Endothelial cell of umbilical vein (primary cell): ENCODE results near the gene TPSB2. TPM values are rescaled to one million over a fixed set of nuclear protein-coding genes. Genes with fewer than 3 reads are reported as not detected.
A peak's percentile ranks its signal among the peaks of the same experiment; 100 is the strongest.

Experiments
- BruUV-seq: library from RNA; stranded (reverse); fragments of 400-500 nt; replicated peaks from 2 replicates; lab custom pipeline; 2021; lab: Mats Ljungman, UMichigan
- CTCF ChIA-PET: fragments of 300-600, 350-600 bp; sonication (Branson Sonifier 250); formaldehyde crosslinking; loops from one replicate; lab custom pipeline; 2021; ENCODE audit warnings: antibody characterized with exemption, inconsistent platforms; lab: Charles Lee
- POLR2A ChIA-PET: fragments of 300-600, 350-600 bp; sonication (Branson Sonifier 250); formaldehyde crosslinking; loops from one replicate; lab custom pipeline; 2021; ENCODE audit warnings: antibody characterized with exemption, inconsistent platforms; lab: Charles Lee
- DNase-seq: peaks from one replicate; pipeline ENCODE4 v3.0.0-alpha.2; 2011; ENCODE audit warnings: low read depth, low spot score
- FAIRE-seq: peaks from 2 replicates; lab custom pipeline; 2011; peaks lifted over from hg19 to GRCh38; lab: Jason Lieb, UNC
- H2AFZ ChIP-seq: 2 replicates; pipeline ENCODE4 v1.6.0; 2012; ENCODE audit warnings: low read depth, low read length, control low read depth, inconsistent platforms
- H3K27ac ChIP-seq: 2 replicates; pipeline ENCODE4 v1.5.1; 2011; ENCODE audit warnings: low read depth, mild to moderate bottlenecking, control low read depth, low read length, moderate library complexity; ENCODE audit not compliant: insufficient read depth
- H3K27me3 ChIP-seq, 2 experiments: 2 replicates each; pipeline versions ENCODE4 v1.6.0 to v1.6.1; 2011; ENCODE audit warnings: low read length in 2 of 2, mixed read lengths in 1 of 2; ENCODE audit not compliant: control insufficient read depth in 2 of 2, insufficient read depth in 2 of 2
- H3K36me3 ChIP-seq, 2 experiments: 2 replicates in 1 of 2; 3 replicates in 1 of 2; pipeline ENCODE4 v1.5.1; 2011; ENCODE audit warnings: low read length in 2 of 2, mild to moderate bottlenecking in 1 of 2, moderate library complexity in 1 of 2; ENCODE audit not compliant: control insufficient read depth in 2 of 2, insufficient read depth in 2 of 2; ENCODE audit errors: extremely low read depth in 1 of 2
- H3K4me1 ChIP-seq: 3 replicates; pipeline ENCODE4 v1.5.1; 2011; ENCODE audit warnings: mild to moderate bottlenecking, low read length; ENCODE audit not compliant: control insufficient read depth, insufficient read depth; ENCODE audit errors: extremely low read depth
- H3K4me2 ChIP-seq: 2 replicates; pipeline ENCODE4 v1.6.1; 2011; ENCODE audit warnings: low read length, control low read depth, mixed read lengths; ENCODE audit not compliant: insufficient read depth
- H3K4me3 ChIP-seq, 3 experiments: fragments of 200-600 bp in 1 of 3; sonication (generic), shearing (Covaris generic) in 1 of 3; replicated peaks in 1 of 3; 2 replicates each; pipeline ENCODE4 v1.5.1; 2011 to 2016; ENCODE audit warnings: control low read depth in 3 of 3, low read length in 3 of 3, mild to moderate bottlenecking in 2 of 3, inconsistent platforms in 1 of 3, low read depth in 1 of 3, moderate library complexity in 1 of 3; ENCODE audit not compliant: insufficient read depth in 1 of 3
- H3K79me2 ChIP-seq: 2 replicates; pipeline ENCODE4 v1.6.0; 2012; ENCODE audit warnings: low read length, inconsistent platforms; ENCODE audit not compliant: control insufficient read depth, insufficient read depth
- H3K9ac ChIP-seq: replicated peaks from 2 replicates; pipeline ENCODE3; 2011; ENCODE audit warnings: low read length, control low read depth; ENCODE audit not compliant: insufficient read depth; ENCODE audit errors: extremely low read depth
- H3K9me1 ChIP-seq: replicated peaks from 3 replicates; pipeline ENCODE4 v1.6.0; 2011; ENCODE audit warnings: mild to moderate bottlenecking, low read length; ENCODE audit not compliant: control insufficient read depth, insufficient read depth; ENCODE audit errors: extremely low read depth
- H3K9me3 ChIP-seq: replicated peaks from 2 replicates; pipeline ENCODE4 v1.5.1; 2012; ENCODE audit warnings: low read length, inconsistent platforms; ENCODE audit not compliant: control insufficient read depth, insufficient read depth
- H4K20me1 ChIP-seq: replicated peaks from 2 replicates; pipeline ENCODE3; 2011; ENCODE audit warnings: mild to moderate bottlenecking, low read length; ENCODE audit not compliant: control insufficient read depth, insufficient read depth; ENCODE audit errors: extremely low read depth
- CTCF ChIP-seq, 2 donors: IDR thresholded peaks; 1 replicate in 1 of 2; 2 replicates in 1 of 2; pipeline ENCODE4 v1.5.1; 2011; ENCODE audit warnings: low read length in 2 of 2, mild to moderate bottlenecking in 2 of 2, moderate library complexity in 2 of 2, control low read depth in 1 of 2, inconsistent platforms in 1 of 2, low read depth in 1 of 2; ENCODE audit not compliant: insufficient read depth in 1 of 2; ENCODE audit errors: extremely low read depth in 1 of 2
- FOS ChIP-seq: IDR thresholded peaks from 2 replicates; pipeline ENCODE4 v1.6.1; 2011; ENCODE audit warnings: mild to moderate bottlenecking, low read length, moderate library complexity, borderline replicate concordance; ENCODE audit not compliant: insufficient read depth
- POLR2A ChIP-seq: IDR thresholded peaks from 2 replicates; pipeline ENCODE4 v1.6.1; 2012; ENCODE audit warnings: low read depth, mild to moderate bottlenecking, control low read depth, low read length
- dilution Hi-C: fragments of 300-500 bp; cut with MboI; formaldehyde crosslinking; loops from one replicate; pipeline ENCODE4 v1.15.0; 2019; ENCODE audit warnings: low sequenced_read_pairs; ENCODE audit not compliant: extremely low pct_ligation_motif_present
- intact Hi-C: fragments of 100-400 bp; cut with micrococcal nuclease; formaldehyde crosslinking; loops from one replicate; pipeline ENCODE4 v1.10.0; 2022
- polyA plus RNA-seq, 4 experiments: library from polyadenylated mRNA; depleted of rRNA in 3 of 4; stranded (reverse) in 3 of 4; unstranded in 1 of 4; fragments of >200 nt; gene quantifications; 2 replicates each; pipeline versions ENCODE4 v1.2.1 to v1.2.3, GENCODE V29; 2011 to 2012; ENCODE audit warnings: missing spikeins in 1 of 4
- total RNA-seq: library from RNA; stranded (reverse); gene quantifications from 2 replicates; pipeline ENCODE4 v1.2.3, GENCODE V29; 2021

Gene TPSB2
- total and polyA plus RNA-seq, 2 donors (not counting 3 experiments of a cell fraction or from before 2014, with no cell fraction given): not detected

DNA sequence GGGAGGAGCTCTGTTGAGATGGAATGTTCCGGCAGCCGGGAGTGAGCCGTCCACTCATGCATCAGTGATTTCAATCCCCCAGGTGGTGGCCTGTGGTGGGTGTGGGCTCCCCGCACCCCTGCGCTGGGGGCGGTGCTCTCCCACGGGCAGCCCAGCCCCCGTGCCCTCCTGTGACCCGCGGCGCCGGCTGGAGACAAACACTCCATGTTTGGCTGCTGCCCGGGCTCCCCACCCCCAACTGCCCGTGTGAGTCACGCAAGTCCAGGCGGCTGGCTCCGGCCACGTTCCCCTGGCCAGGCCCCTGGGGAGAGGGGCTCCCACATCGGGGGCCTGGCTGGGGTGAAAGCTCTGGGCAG, 47.7 kb downstream of the TPSB2 start:
- ChIA-PET POLR2A (no interaction called here), CTCF (no interaction called here)
- TF ChIP-seq FOS: peak; percentile 58
- TF ChIP-seq POLR2A: no peak
- no TSS peak for BruUV-seq
- intact Hi-C loops (no loop called here), dilution Hi-C loops (no loop called here)
- Histone ChIP-seq H3K27me3 (no peaks in the 10 kb centered on the region), H3K9me1 (no peaks in the 10 kb centered on the region), H3K9me3 (no peaks in the 10 kb centered on the region), H3K27ac (no peak overlapping the region), H3K4me1 (peaks cover 4% of the 10 kb centered on the region), H3K36me3 (no peaks in the 10 kb centered on the region), H4K20me1 (no peaks in the 10 kb centered on the region), H3K4me2 (no peak overlapping the region), H3K9ac (no peak overlapping the region), H3K4me3 (no peak overlapping the region), H2AFZ (no peak overlapping the region), H3K79me2 (no peaks in the 10 kb centered on the region)
- DNase-seq (peak; percentile 59), FAIRE-seq (no peak)

DNA sequence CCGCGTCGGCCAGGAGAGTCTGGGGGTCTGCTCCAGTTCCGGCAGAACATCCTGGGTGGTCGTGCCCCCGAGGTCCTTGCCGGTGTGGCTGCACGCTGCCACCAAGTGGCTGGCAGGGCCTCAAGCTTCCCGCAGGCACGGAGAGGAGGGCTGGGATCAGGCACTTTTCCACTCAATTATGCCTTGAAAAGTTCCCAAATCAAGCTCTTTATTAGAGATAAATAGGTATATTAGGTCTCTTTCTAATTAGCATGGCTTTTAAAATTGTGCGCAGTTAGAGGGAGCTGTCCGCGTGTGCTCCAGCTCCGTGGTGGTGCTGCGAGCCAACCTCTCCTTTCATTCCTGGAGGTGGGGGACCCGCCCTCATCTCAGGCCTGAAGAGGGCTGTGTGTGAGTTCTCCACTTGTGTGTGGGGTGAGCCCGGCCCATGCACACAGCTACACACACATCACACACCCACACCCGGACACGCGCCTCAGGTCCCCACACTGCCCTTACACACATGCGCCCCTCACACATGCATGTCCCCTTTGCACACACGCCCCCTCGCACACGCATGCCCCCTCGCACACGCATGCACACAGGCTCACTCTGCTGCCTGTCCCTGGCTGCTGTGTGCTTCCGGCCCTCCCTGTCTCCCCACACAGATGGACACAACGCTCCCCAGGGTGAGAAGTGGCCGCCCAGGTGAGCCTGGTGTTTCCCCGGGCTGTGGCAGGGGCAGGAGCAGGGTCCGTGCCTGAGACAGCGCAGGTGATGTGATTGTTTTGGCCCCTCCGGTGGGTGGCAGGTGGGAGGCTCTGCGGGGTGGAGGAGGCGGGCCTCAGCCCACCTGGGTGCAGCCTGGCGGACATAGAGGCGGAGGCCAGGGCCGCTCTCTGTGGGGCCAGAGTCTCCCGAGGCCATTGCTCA, 48.3 kb downstream of the TPSB2 start:
- CTCF ChIA-PET: interaction anchor here (0.7 to 1.1 kb wide), 2 partner anchors 12 to 124 kb away, joined by 3 read pairs; no protein-coding TSS in a partner anchor
- intact Hi-C loops: no loop called here
- H3K36me3 ChIP-seq: no peaks in the 10 kb centered on the region

More for the DNA sequence above, 48.3 kb downstream of the TPSB2 start:
- no peaks in the 10 kb centered on the region for H3K79me2 ChIP-seq
- H3K27me3 ChIP-seq: no peaks in the 10 kb centered on the region
- H3K4me2 ChIP-seq: no peak overlapping the region
- H3K9ac ChIP-seq: no peak overlapping the region
- H4K20me1 ChIP-seq: no peaks in the 10 kb centered on the region
- POLR2A ChIA-PET: no interaction called here
- no peaks in the 10 kb centered on the region for H3K9me1 ChIP-seq
- no peak overlapping the region for H3K27ac ChIP-seq
- H2AFZ ChIP-seq: no peak overlapping the region
- H3K9me3 ChIP-seq: no peaks in the 10 kb centered on the region
- TF ChIP-seq POLR2A: no peak
- TF ChIP-seq CTCF (IDR thresholded peaks at IDR 0.05; ENCODE audit: extremely low read depth in 1 of 2, insufficient read depth in 1 of 2, low read depth in 1 of 2, low read length in 2 of 2): peak in 1 of 2 donors; percentile 2
- FAIRE-seq: no peak
- no peak overlapping the region for H3K4me3 ChIP-seq
- dilution Hi-C loops: no loop called here
- no TSS peak for BruUV-seq
- no peak for DNase-seq
- peaks cover 4% of the 10 kb centered on the region for H3K4me1 ChIP-seq
